MCF 10A (cell line): ENCODE data around the gene CLEC5A. TPM values are rescaled to one million over a fixed set of nuclear protein-coding genes. Genes with fewer than 3 reads are reported as not detected.
"Not testable (repeated sequence)": the region's sequence is repeated elsewhere in the genome, so short reads cannot be mapped to it uniquely, and the experiment has no call there.

ENCODE experiments used
- BruUV-seq: library from RNA; stranded (reverse); fragments of 400-500 nt; replicated peaks from 2 replicates; lab custom pipeline; 2021; lab: Mats Ljungman, UMichigan
- CTCF ChIA-PET: fragments of 300-600 bp; sonication (Branson Sonifier 250); formaldehyde crosslinking; extraction: SDS; loops from one replicate; lab custom pipeline; 2021; ENCODE audit warnings: antibody characterized with exemption, inconsistent platforms; lab: Yijun Ruan, JAX
- POLR2A ChIA-PET: fragments of 300-600, 350-650 bp; sonication (Branson Sonifier 250); formaldehyde crosslinking; extraction: SDS; loops from one replicate; lab custom pipeline; 2020; ENCODE audit warnings: antibody characterized with exemption, inconsistent platforms; lab: Yijun Ruan, JAX
- DNase-seq: peaks from one replicate; pipeline ENCODE4 v3.0.0-alpha.2; 2018; ENCODE audit not compliant: unreplicated experiment
- H3K27ac Mint-ChIP-seq: one replicate; pipeline ENCODE4 v1.8.0; 2022; ENCODE audit warnings: mild to moderate bottlenecking, low read depth, mixed read lengths; ENCODE audit not compliant: unreplicated experiment
- H3K27me3 Mint-ChIP-seq: one replicate; pipeline ENCODE4 v1.8.0; 2022; ENCODE audit warnings: mixed read lengths; ENCODE audit not compliant: insufficient read depth, unreplicated experiment
- H3K36me3 Mint-ChIP-seq: one replicate; pipeline ENCODE4 v1.8.0; 2022; ENCODE audit warnings: mild to moderate bottlenecking, moderate library complexity, mixed read lengths; ENCODE audit not compliant: insufficient read depth, unreplicated experiment
- H3K4me1 Mint-ChIP-seq: one replicate; pipeline ENCODE4 v1.8.0; 2022; ENCODE audit warnings: mixed read lengths; ENCODE audit not compliant: insufficient read depth, unreplicated experiment
- H3K4me3 Mint-ChIP-seq: one replicate; pipeline ENCODE4 v1.8.0; 2022; ENCODE audit warnings: mild to moderate bottlenecking, moderate library complexity, mixed read lengths; ENCODE audit not compliant: unreplicated experiment
- H3K9me3 Mint-ChIP-seq: one replicate; pipeline ENCODE4 v1.8.0; 2022; ENCODE audit warnings: mixed read lengths; ENCODE audit not compliant: unreplicated experiment
- CTCF ChIP-seq: fragments of 200-600 bp; IDR thresholded peaks from one replicate; pipeline ENCODE4 v1.8.0; 2022; ENCODE audit warnings: antibody characterized with exemption, mild to moderate bottlenecking; ENCODE audit not compliant: unreplicated experiment
- intact Hi-C: fragments of 100-400 bp; cut with micrococcal nuclease; formaldehyde crosslinking; loops from 2 replicates; pipeline ENCODE4 v1.14.1; 2022
- total RNA-seq: library from RNA; stranded (reverse); gene quantifications from 2 replicates; pipeline ENCODE4 v1.2.3, GENCODE V29; 2022

Gene CLEC5A
- total RNA-seq, 1 experiment from 2014 or later, result not detected

DNA sequence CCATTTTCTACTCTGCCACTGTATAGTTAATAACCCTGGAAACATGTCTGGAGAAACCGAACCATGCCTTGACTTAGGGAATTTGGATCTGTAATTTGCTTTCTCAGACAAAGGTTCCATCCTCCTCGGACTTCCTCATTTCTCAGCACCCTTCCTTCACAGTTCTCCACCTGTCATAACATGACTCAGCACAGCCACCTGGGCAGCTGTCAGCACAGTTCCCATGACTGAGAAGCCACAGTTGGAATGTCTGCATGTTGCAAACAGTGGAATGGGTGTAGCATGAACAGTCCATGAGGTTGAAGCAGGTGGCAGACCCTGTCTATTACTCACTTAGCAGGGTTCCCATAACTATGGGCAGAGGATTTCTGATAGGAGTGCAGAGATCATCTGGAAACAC, 31.2 kb downstream of the CLEC5A start:
- Mint-ChIP-seq H3K4me1 (no peaks in the 10 kb centered on the region), H3K27me3 (no peaks in the 10 kb centered on the region), H3K9me3 (peaks cover 7% of the 10 kb centered on the region), H3K4me3 (no peak overlapping the region), H3K27ac (no peak overlapping the region), H3K36me3 (no peaks in the 10 kb centered on the region)
- peak; percentile 64 for DNase-seq
- TF ChIP-seq CTCF, result no peak
- ChIA-PET POLR2A (no interaction called here), CTCF (interaction anchor here (1.1 kb wide), 1 partner anchor 8 kb away, joined by 3 read pairs; no protein-coding TSS in a partner anchor)
- intact Hi-C loops, result no loop called here
- BruUV-seq, result no TSS peak

GRCh38 chr7:141911391-141911790, 35.4 kb downstream of the CLEC5A start:
- Mint-ChIP-seq H3K4me1 (no peaks in the 10 kb centered on the region), H3K27me3 (no peaks in the 10 kb centered on the region), H3K27ac (no peak overlapping the region), H3K9me3 (no peaks in the 10 kb centered on the region), H3K36me3 (no peaks in the 10 kb centered on the region), H3K4me3 (no peak overlapping the region)
- POLR2A ChIA-PET, result no interaction called here
- CTCF ChIA-PET, result no interaction called here
- BruUV-seq, result no TSS peak
- intact Hi-C loops, result no loop called here
- no peak for DNase-seq
- no peak for TF ChIP-seq CTCF

- CTCF ChIA-PET, result no interaction called here
- BruUV-seq, result no TSS peak
- H3K27me3 Mint-ChIP-seq, result no peaks in the 10 kb centered on the region
- POLR2A ChIA-PET, result no interaction called here
- H3K36me3 Mint-ChIP-seq, result no peaks in the 10 kb centered on the region
- H3K4me3 Mint-ChIP-seq, result no peak overlapping the region
- no peak overlapping the region for H3K27ac Mint-ChIP-seq
- DNase-seq, result no peak
- H3K9me3 Mint-ChIP-seq, result no peaks in the 10 kb centered on the region
- TF ChIP-seq CTCF, result no peak
- intact Hi-C loops, result no loop called here
- no peaks in the 10 kb centered on the region for H3K4me1 Mint-ChIP-seq
Observed at GRCh38 chr7:141906285-141906684, 40.5 kb downstream of the CLEC5A start.

- CTCF ChIA-PET, H3K4me3 Mint-ChIP-seq, H3K27me3 Mint-ChIP-seq, intact Hi-C loops, DNase-seq, H3K27ac Mint-ChIP-seq, BruUV-seq, POLR2A ChIA-PET, H3K4me1 Mint-ChIP-seq, H3K36me3 Mint-ChIP-seq, H3K9me3 Mint-ChIP-seq: not testable (repeated sequence)
Observed at GRCh38 chr7:141899366-141899765, 47.4 kb downstream of the CLEC5A start.

DNA sequence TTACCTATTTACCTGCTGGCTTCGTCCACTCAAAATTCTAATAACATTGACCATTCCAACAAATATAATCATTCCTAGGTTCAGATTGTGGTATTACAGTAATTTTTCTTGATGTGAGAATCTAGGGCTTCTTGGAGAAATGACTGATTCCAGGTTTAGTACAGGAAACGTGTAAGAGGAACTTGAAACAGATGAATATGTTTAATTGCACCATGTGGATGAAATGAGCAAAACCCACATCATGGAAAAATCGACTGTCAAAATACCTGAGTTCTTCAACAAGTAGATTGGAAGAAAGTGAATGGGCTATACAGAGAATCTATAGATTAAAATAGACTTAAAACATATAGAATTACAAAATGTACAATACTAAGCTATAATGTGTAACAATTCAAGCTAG, 55.4 kb downstream of the CLEC5A start:
- H3K4me3 Mint-ChIP-seq, result no peak overlapping the region
- ChIA-PET CTCF (no interaction called here), POLR2A (interaction anchor here (0.5 kb wide), 1 partner anchor 26 kb away, joined by 4 read pairs; no protein-coding TSS in a partner anchor)
- DNase-seq, result no peak
- BruUV-seq, result no TSS peak
- H3K4me1 Mint-ChIP-seq, result no peaks in the 10 kb centered on the region
- H3K27me3 Mint-ChIP-seq, result no peaks in the 10 kb centered on the region
- H3K9me3 Mint-ChIP-seq, result no peaks in the 10 kb centered on the region
- intact Hi-C loops, result no loop called here
- no peak overlapping the region for H3K27ac Mint-ChIP-seq
- no peaks in the 10 kb centered on the region for H3K36me3 Mint-ChIP-seq
- TF ChIP-seq CTCF, result no peak
